A673 (cell line): Measurements from ENCODE around the gene ENHO. TPM values are rescaled to one million over a fixed set of nuclear protein-coding genes. Genes with fewer than 3 reads are reported as not detected.

Experiments
- BruUV-seq: library from RNA; stranded (reverse); fragments of 400-500 nt; replicated peaks from 2 replicates; lab custom pipeline; 2021; lab: Mats Ljungman, UMichigan
- CTCF ChIA-PET: fragments of 300-600 bp; sonication (Branson Sonifier 250); formaldehyde crosslinking; loops from one replicate; lab custom pipeline; 2022; ENCODE audit warnings: antibody characterized with exemption; lab: Charles Lee
- POLR2A ChIA-PET: fragments of 300-600 bp; sonication (Branson Sonifier 250); formaldehyde crosslinking; loops from one replicate; lab custom pipeline; 2022; ENCODE audit warnings: antibody characterized with exemption; ENCODE audit not compliant: low non-redundant PET; lab: Charles Lee
- DNase-seq: peaks from one replicate; pipeline ENCODE4 v3.0.0-alpha.2; 2015; ENCODE audit warnings: low spot score
- H3K27ac ChIP-seq: fragments of 200-600 bp; sonication (generic); 2 replicates; pipeline ENCODE4 v1.5.1; 2016; ENCODE audit warnings: mixed run types, low read depth, mild to moderate bottlenecking, mixed read lengths, antibody characterized with exemption, low read length; ENCODE audit not compliant: poor library complexity, severe bottlenecking
- H3K27me3 ChIP-seq: fragments of 200-600 bp; sonication (generic); replicated peaks from 2 replicates; pipeline ENCODE4 v1.6.1; 2017; ENCODE audit warnings: mixed run types, low read depth, mild to moderate bottlenecking, mixed read lengths, antibody characterized with exemption, low read length; ENCODE audit not compliant: insufficient read depth, poor library complexity
- H3K36me3 ChIP-seq: fragments of 200-600 bp; sonication (generic); 2 replicates; pipeline ENCODE4 v1.6.1; 2016; ENCODE audit warnings: mixed run types, mild to moderate bottlenecking, mixed read lengths, antibody characterized with exemption, low read length; ENCODE audit not compliant: insufficient read depth, poor library complexity, severe bottlenecking
- H3K4me1 ChIP-seq: fragments of 200-600 bp; sonication (generic); 2 replicates; pipeline ENCODE4 v1.6.1; 2017; ENCODE audit warnings: mixed run types, mild to moderate bottlenecking, mixed read lengths, antibody characterized with exemption, low read length; ENCODE audit not compliant: insufficient read depth, poor library complexity, severe bottlenecking
- H3K4me3 ChIP-seq: fragments of 200-600 bp; sonication (generic); 2 replicates; pipeline ENCODE4 v1.5.1; 2016; ENCODE audit warnings: low read depth, mixed run types, mild to moderate bottlenecking, mixed read lengths, low read length; ENCODE audit not compliant: poor library complexity, severe bottlenecking
- H3K9me3 ChIP-seq: fragments of 200-600 bp; sonication (generic); 2 replicates; pipeline ENCODE4 v1.6.1; 2016; ENCODE audit warnings: mixed run types, low read depth, mild to moderate bottlenecking, mixed read lengths, antibody characterized with exemption, low read length; ENCODE audit not compliant: poor library complexity, severe bottlenecking
- EZH2 ChIP-seq: fragments of 200-600 bp; sonication (generic); IDR thresholded peaks from 2 replicates; pipeline ENCODE4 v1.6.1; 2017; ENCODE audit warnings: borderline replicate concordance, low read depth, mild to moderate bottlenecking, mixed read lengths, antibody characterized with exemption, low read length; ENCODE audit not compliant: poor library complexity, severe bottlenecking
- intact Hi-C: fragments of 100-400 bp; cut with micrococcal nuclease; formaldehyde crosslinking; loops from one replicate; pipeline ENCODE4 v1.10.0; 2022; ENCODE audit not compliant: unreplicated experiment
- total RNA-seq: library from RNA; stranded (reverse); gene quantifications from 2 replicates; pipeline ENCODE4 v1.2.3, GENCODE V29; 2021
- TF ChIP-seq, protein P1 (sequence below): fragments of 300-800, 200-600 bp; sonication (generic); conservative IDR thresholded peaks from 2 replicates; pipeline ENCODE4 v1.5.1; 2017; ENCODE audit warnings: low read depth, mild to moderate bottlenecking, antibody characterized with exemption, low read length, moderate library complexity, mixed read lengths

The ENHO gene
- total RNA-seq, 1 experiment from 2014 or later: 1.2 TPM

DNA sequence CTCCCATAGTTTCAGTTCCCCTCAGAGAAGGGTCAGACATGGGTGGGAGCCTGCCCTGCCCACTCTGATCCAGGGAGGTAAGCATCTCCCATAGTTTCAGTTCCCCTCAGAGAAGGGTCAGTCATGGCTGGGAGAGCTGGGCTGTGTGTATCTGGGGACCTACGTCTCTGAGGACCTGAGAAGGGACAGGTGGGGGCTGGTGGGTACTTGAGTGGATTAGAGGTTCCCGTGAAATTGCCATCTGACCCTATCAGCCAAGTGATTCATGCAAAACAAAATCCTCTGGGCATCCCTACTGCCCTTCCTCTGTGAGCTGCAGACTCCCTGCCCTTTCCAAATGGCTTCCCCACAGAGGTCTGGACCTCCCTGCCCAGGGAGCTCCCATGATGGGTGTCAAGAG is 3.9 kb downstream of the ENHO start:
- TF ChIP-seq EZH2: no peak
- TF ChIP-seq, protein P1, sequence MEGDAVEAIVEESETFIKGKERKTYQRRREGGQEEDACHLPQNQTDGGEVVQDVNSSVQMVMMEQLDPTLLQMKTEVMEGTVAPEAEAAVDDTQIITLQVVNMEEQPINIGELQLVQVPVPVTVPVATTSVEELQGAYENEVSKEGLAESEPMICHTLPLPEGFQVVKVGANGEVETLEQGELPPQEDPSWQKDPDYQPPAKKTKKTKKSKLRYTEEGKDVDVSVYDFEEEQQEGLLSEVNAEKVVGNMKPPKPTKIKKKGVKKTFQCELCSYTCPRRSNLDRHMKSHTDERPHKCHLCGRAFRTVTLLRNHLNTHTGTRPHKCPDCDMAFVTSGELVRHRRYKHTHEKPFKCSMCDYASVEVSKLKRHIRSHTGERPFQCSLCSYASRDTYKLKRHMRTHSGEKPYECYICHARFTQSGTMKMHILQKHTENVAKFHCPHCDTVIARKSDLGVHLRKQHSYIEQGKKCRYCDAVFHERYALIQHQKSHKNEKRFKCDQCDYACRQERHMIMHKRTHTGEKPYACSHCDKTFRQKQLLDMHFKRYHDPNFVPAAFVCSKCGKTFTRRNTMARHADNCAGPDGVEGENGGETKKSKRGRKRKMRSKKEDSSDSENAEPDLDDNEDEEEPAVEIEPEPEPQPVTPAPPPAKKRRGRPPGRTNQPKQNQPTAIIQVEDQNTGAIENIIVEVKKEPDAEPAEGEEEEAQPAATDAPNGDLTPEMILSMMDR: no peak
- intact Hi-C loops: no loop called here
- POLR2A ChIA-PET: interaction anchor here (0.5 to 0.7 kb wide), 2 partner anchors 74 to 314 kb away, joined by 3 read pairs; no protein-coding TSS in a partner anchor
- no peak overlapping the region for H3K27ac ChIP-seq
- H3K9me3 ChIP-seq: no peaks in the 10 kb centered on the region
- no peaks in the 10 kb centered on the region for H3K36me3 ChIP-seq
- H3K4me1 ChIP-seq: peaks cover 6% of the 10 kb centered on the region
- no TSS peak for BruUV-seq
- CTCF ChIA-PET: no interaction called here
- no peaks in the 10 kb centered on the region for H3K27me3 ChIP-seq
- no peak for DNase-seq
- H3K4me3 ChIP-seq: no peak overlapping the region

GRCh38 chr9:34518110-34518616 is 4.6 kb downstream of the ENHO start:
- Histone ChIP-seq H3K36me3 (no peaks in the 10 kb centered on the region), H3K4me1 (peaks cover 13% of the 10 kb centered on the region), H3K27ac (no peak overlapping the region), H3K4me3 (no peak overlapping the region), H3K9me3 (no peaks in the 10 kb centered on the region), H3K27me3 (no peaks in the 10 kb centered on the region)
- ChIA-PET POLR2A (no interaction called here), CTCF (no interaction called here)
- DNase-seq: no peak
- intact Hi-C loops: no loop called here
- BruUV-seq: no TSS peak
- TF ChIP-seq EZH2: no peak
- TF ChIP-seq, protein P1: no peak

GRCh38 chr9:34517185-34517584 is 5.6 kb downstream of the ENHO start:
- POLR2A ChIA-PET: no interaction called here
- Histone ChIP-seq H3K9me3 (no peaks in the 10 kb centered on the region), H3K36me3 (no peaks in the 10 kb centered on the region), H3K4me3 (no peak overlapping the region), H3K27me3 (no peaks in the 10 kb centered on the region), H3K27ac (no peak overlapping the region), H3K4me1 (peaks cover 16% of the 10 kb centered on the region)
- intact Hi-C loops: no loop called here
- no peak for DNase-seq
- TF ChIP-seq, protein P1: no peak
- no peak for TF ChIP-seq EZH2
- CTCF ChIA-PET: interaction anchor here (0.6 kb wide), 1 partner anchor 131 kb away, joined by 7 read pairs; no protein-coding TSS in a partner anchor
- BruUV-seq: no TSS peak
